Neural cell (in vitro differentiated cells): Measurements from ENCODE around the gene CCS.

Experiments used
- CTCF ChIP-seq: fragments of 450-650 bp; IDR thresholded peaks from 2 replicates; pipeline ENCODE4 v1.5.1; 2014; ENCODE audit warnings: antibody characterized with exemption, mild to moderate bottlenecking, moderate library complexity; ENCODE audit not compliant: poor library complexity, severe bottlenecking
- EP300 ChIP-seq: fragments of 450-650 bp; conservative IDR thresholded peaks from 2 replicates; pipeline ENCODE4 v1.6.1; 2014; ENCODE audit warnings: antibody characterized with exemption, mild to moderate bottlenecking, moderate library complexity; ENCODE audit not compliant: poor library complexity, severe bottlenecking
- EZH2 ChIP-seq: fragments of 200-600, 300-800 bp; shearing (Covaris generic), sonication (generic); IDR thresholded peaks from 2 replicates; pipeline ENCODE4 v1.6.1; 2014; ENCODE audit warnings: antibody characterized with exemption, low read length, borderline replicate concordance, mild to moderate bottlenecking; ENCODE audit not compliant: insufficient read depth, poor library complexity, severe bottlenecking
- MXI1 ChIP-seq: fragments of 450-650 bp; conservative IDR thresholded peaks from 2 replicates; pipeline ENCODE4 v1.6.1; 2014; ENCODE audit warnings: antibody characterized with exemption, mild to moderate bottlenecking; ENCODE audit not compliant: poor library complexity, severe bottlenecking
- POLR2AphosphoS5 ChIP-seq: IDR thresholded peaks from 2 replicates; pipeline ENCODE4 v1.6.1; 2012
- SMC3 ChIP-seq: fragments of 450-650 bp; conservative IDR thresholded peaks from 2 replicates; pipeline ENCODE4 v1.6.1; 2014; ENCODE audit warnings: antibody characterized with exemption, mild to moderate bottlenecking, moderate library complexity; ENCODE audit not compliant: poor library complexity
- TAF1 ChIP-seq: IDR thresholded peaks from 2 replicates; pipeline ENCODE4 v1.6.1; 2012; ENCODE audit warnings: low read depth

GRCh38 chr11:66643745-66644437 lies 50.9 kb downstream of the CCS start:
- no peak for TF ChIP-seq EZH2
- TF ChIP-seq CTCF, result no peak
- no peak for TF ChIP-seq TAF1
- TF ChIP-seq EP300, result no peak
- no peak for TF ChIP-seq SMC3
- TF ChIP-seq POLR2AphosphoS5, result no peak
- TF ChIP-seq MXI1, result no peak
